GM19397 (cell line): ENCODE measurements around the gene ACOT6.
A peak's percentile ranks its signal among the peaks of the same experiment; 100 is the strongest.
"Not testable (repeated sequence)": the region's sequence is repeated elsewhere in the genome, so short reads cannot be mapped to it uniquely, and the experiment has no call there.

ENCODE experiments used
- ATAC-seq: cut with Tn5 transposase; IDR thresholded peaks from one replicate; pipeline ENCODE4 v1.9.1; 2021; ENCODE audit warnings: mild to moderate bottlenecking, moderate library complexity; ENCODE audit not compliant: unreplicated experiment

The ACOT6 gene, protein sequence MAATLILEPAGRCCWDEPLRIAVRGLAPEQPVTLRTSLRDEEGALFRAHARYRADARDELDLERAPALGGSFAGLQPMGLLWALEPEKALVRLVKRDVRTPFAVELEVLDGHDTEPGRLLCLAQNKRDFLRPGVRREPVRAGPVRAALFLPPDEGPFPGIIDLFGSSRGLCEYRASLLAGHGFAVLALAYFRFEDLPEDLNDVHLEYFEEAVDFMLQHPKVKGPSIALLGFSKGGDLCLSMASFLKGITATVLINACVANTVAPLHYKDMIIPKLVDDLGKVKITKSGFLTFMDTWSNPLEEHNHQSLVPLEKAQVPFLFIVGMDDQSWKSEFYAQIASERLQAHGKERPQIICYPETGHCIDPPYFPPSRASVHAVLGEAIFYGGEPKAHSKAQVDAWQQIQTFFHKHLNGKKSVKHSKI

DNA sequence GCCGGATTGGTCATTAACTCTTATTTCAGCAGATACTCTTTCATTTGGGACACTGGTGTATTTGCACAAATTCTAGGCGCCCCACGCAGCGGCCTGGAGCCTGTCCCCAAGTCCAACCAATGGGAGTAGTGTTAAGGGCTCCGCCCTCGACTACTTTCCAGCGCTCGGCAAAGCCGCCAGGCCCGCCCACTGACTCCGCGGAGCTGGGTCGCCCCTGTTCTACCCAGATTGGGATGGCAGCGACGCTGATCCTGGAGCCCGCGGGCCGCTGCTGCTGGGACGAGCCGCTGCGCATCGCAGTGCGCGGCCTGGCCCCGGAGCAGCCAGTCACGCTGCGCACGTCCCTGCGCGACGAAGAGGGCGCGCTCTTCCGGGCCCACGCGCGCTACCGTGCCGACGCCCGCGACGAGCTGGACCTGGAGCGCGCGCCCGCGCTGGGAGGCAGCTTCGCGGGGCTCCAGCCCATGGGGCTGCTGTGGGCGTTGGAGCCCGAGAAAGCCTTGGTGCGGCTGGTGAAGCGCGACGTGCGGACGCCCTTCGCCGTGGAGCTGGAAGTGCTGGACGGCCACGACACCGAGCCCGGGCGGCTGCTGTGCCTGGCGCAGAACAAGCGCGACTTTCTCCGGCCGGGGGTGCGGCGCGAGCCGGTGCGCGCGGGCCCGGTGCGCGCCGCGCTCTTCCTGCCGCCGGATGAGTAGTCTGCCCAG lies at the start of gene ACOT6:
Gene ACOT6, plus strand, starts transcription at position 179 of the 707 bp plus-strand sequence. Its CDS starts 55 bp downstream, at position 234.
- peak; percentile 76 for ATAC-seq

DNA sequence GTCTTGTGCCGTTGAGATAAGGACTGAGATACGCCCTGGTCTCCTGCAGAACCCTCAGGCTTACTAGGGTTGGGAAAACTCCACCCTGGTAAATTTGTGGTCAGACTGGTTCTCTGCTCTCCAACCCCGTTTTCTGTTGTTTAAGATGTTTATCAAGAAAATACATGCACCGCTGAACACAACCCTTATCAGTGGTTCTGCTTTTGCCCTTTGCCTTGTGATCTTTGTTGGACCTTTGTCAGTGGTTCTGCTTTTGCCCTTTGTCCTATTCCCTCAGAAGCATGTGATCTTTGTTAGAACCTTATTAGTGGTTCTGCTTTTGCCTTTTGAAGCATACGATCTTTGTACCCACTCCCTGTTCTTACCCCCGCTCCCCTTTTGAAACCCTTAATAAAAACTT lies 49.6 kb upstream of the ACOT6 start:
- ATAC-seq: not testable (repeated sequence)

DNA sequence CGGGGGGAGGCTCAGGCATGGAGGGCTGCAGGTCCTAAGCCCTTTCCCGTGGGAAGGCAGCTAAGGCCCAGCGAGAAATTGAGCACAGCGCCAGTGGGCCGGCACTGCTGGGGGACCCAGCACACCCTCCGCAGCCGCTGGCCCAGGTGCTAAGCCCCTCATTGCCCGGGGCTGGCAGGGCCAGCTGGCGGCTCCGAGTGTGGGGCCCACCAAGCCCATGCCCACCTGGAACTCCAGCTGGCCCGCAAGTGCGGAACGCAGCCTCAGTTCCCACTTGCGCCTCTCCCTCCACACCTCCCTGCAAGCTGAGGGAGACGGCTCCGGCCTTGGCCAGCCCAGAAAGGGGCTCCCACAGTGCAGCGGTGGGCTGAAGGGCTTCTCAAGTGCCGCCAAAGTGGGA lies 45.9 kb upstream of the ACOT6 start:
- ATAC-seq: not testable (repeated sequence)

DNA sequence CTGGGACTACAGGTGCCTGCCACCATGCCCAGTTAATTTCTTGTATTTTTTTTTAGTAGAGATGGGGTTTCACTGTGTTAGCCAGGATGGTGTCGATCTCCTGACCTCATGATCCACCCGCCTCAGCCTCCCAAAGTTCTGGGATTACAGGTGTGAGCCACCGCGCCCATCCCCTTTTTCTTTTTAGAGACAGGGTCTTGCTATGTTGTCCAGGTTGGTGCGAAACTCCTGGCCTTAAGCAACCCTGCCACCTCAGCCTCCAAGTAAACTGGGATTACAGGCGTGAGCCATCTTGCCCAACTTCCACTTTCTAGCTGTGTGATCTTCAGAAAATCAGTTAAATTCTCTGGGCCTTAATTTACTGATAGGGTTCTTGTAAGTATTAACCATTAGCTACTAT lies 45.4 kb upstream of the ACOT6 start:
- ATAC-seq: not testable (repeated sequence)

DNA sequence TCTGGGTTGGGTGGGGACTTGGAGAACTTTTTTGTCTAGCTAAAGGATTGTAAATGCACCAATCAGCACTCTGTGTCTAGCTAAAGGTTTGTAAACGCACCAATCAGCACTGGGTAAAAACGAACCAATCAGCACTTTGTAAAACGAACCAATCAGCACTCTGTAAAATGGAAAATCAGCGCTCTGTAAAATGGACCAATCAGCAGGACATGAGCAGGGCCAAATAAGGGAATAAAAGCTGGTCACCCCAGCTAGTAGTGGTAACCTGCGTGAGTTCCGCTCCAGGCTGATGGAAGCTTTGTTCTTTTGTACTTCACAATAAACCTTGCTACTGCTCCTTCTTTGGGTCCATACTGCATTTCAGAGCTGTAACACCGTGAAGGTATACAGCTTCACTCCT lies 45.0 kb upstream of the ACOT6 start:
- no peak for ATAC-seq

DNA sequence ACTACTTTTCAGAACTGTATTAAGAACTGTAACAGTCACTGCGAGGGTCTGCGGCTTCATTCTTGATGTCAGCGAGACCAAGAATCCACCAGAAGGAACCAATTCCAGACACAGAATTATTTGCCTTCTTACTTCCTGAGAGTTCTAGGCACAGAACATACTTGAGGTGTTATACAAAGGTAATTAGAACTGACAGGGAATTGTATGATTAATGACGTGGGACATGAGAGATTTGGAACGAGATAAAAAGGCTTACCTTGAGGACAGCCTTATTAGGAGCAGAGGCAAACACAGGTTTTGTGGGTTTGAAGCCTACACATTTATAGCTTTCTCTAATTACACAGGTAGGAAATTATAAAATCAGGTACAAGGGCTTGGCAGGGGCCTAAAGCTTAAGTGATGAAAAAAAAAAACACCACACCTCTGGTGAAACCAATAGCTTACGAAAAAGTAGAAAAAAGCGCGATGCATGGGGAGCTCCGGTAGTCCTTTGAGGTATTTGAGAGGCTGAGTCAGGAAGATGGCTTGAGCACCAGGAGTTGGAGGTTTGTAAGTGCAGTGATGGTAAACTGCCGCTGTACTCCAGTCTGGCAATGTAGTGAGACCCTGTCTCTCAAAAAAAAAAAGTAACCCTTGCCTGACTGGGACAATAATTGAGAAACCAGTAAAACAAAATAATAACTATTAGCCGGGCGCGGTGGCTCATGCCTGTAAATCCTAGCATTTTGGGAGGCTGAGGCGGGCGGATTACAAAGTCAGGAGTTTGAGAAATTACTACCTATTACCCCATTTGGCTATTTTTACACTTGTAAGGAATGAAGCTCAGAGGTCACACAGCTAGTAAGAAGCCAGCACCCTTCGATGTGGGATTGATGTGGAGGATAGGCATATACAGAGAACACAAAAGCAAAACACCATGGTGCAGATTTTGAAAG lies 44.1 kb upstream of the ACOT6 start:
- ATAC-seq: no peak

DNA sequence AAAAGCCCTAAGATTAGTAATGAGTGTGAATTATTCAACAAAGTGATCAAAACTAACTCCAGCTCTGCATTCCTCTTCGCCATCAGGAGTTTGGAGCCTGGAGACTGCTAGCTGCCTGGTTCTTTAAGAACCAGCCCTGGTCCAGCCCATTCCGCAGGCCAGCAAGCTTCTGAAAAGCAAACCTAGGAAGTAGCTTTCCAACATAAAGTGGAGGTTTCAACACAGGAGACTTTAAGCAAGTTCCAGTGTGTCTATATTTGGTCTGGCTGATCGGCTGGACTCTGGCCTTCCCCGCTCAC lies 43.5 kb upstream of the ACOT6 start:
- ATAC-seq: not testable (repeated sequence)

DNA sequence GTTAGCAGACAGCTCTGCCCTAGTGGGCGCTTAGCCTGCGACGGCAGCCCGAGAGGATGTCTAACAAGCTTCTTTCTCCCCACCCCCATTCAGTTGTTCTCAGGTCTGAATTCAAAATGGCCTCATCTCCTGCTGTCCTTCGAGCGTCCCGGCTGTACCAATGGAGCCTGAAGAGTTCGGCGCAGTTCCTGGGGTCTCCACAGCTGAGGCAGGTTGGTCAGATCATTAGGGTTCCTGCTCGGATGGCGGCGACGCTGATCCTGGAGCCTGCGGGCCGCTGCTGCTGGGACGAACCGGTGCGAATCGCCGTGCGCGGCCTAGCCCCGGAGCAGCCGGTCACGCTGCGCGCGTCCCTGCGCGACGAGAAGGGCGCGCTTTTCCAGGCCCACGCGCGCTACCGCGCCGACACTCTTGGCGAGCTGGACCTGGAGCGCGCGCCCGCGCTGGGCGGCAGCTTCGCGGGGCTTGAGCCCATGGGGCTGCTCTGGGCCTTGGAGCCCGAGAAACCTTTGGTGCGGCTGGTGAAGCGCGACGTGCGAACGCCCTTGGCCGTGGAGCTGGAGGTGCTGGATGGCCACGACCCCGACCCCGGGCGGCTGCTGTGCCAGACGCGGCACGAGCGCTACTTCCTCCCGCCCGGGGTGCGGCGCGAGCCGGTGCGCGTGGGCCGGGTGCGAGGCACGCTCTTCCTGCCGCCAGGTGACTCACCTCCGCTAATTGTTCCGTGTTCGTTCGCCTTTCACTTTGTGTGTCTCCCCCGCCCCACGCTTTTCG lies 42.9 kb upstream of the ACOT6 start, which contains the start of gene ACOT2:
Gene ACOT2, plus strand, starts transcription at position 29 of the 774 bp plus-strand sequence. Its CDS starts 28 bp downstream, at position 57.
- peak; percentile 71 for ATAC-seq

DNA sequence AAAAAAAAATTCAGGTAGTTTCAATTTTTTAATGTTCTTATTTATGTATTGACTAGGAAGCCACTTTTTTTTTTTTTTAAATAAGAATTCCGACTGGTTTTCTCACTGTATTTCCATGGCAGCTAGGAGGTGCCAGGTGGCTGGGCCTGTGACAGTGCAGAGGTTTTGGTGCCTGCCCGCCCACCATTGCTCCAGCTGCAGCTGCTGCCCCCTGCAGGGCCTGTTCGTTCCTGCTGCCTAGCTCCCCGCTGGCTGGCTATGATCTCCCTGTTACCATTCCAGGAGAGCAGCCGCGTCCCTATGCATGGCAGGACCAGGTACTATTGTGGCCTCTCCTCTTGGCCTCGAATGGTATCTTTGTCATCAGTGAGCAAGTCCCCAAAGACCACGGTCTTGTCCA lies 41.4 kb upstream of the ACOT6 start:
- ATAC-seq: not testable (repeated sequence)

DNA sequence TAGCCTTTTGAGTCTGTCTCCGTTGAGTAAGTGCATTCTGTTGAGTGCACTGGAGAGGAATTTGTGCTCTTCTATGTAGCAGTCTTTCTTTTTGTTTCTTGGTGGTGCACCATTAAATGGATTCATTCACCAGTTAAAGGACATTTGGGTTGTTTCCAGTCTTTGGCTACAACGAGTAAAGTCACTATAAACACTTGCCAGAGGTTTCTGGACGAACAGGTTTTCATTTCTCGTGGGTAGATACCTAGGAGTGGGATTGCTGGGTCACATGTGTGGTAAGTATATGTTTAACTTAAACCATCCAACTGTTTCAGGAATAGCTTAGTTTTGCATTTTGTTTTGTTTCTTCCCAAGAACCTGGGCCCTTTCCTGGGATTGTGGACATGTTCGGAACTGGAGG lies 39.3 kb upstream of the ACOT6 start:
- not testable (repeated sequence) for ATAC-seq

DNA sequence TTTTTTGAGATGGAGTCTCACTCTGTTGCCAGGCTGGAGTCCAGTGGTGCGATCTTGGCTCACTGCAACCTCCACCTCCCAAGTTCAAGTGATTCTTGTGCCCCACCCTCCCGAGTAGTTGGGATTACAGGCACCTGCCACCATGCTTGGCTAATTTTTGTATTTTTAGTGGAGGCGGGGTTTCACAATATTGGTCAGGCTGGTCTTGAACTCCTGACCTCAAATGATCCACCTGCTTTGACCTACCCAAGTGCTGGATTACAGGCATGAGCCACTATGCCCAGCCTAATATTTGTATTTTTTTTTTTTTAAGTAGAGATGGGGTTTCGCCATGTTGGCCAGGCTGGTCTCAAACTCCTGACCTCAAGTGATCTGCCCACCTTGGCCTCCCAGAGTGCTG lies 38.6 kb upstream of the ACOT6 start:
- ATAC-seq: not testable (repeated sequence)

DNA sequence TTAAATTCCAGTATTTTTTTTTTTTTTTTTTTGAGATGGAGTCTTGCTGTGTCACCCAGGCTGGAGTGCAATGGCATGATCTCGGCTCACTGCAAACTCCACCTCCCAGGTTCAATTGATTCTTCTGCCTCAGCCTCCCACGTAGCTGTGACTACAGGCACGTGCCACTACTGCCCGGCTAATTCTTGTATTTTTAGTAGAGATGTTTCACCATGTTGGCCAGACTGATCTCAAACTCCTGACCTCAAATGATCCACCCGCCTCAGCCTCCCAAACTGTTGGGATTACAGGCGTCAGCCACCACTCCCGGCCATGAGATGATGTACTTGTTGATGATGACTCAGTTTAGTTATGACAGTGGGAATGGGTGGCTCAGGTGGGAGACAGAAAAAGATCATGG lies 38.1 kb upstream of the ACOT6 start:
- ATAC-seq: not testable (repeated sequence)

DNA sequence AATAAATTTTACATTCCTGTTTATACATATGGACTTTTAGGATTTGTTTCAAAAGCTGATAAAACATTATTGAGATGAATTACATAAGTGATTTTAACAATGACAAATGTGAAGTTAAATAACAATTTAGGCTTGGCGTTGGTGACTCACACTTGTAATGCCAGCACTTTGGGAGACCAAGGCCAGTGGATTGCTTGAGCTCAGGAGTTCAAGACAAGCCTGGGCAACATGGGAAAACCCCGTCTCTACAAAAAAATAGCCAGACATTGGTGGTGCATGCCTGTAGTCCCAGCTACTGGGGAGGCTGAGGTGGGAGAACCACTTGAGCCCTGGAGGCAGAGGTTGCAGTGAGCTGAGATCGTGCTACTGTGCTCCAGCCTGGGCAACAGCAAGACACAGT lies 35.9 kb upstream of the ACOT6 start:
- ATAC-seq: no peak

DNA sequence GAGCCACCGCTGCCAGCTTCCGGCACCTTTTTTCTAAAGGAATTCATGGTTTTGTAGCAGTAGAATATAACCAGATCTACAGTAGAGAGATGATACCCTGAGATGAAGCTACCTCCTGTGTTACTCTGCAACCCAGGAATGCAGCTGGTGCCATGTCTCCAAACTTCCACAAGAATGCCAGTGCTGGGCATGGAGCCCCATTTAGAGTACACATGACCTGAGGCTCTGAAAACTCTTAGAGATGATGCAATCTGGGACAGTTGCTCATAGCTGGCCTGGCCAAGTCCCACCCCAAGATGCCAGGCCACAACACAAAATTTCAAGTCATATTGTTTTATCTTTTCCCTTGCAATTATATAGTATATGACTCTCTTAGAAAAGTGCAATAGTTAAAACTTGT lies 35.1 kb upstream of the ACOT6 start:
- not testable (repeated sequence) for ATAC-seq

DNA sequence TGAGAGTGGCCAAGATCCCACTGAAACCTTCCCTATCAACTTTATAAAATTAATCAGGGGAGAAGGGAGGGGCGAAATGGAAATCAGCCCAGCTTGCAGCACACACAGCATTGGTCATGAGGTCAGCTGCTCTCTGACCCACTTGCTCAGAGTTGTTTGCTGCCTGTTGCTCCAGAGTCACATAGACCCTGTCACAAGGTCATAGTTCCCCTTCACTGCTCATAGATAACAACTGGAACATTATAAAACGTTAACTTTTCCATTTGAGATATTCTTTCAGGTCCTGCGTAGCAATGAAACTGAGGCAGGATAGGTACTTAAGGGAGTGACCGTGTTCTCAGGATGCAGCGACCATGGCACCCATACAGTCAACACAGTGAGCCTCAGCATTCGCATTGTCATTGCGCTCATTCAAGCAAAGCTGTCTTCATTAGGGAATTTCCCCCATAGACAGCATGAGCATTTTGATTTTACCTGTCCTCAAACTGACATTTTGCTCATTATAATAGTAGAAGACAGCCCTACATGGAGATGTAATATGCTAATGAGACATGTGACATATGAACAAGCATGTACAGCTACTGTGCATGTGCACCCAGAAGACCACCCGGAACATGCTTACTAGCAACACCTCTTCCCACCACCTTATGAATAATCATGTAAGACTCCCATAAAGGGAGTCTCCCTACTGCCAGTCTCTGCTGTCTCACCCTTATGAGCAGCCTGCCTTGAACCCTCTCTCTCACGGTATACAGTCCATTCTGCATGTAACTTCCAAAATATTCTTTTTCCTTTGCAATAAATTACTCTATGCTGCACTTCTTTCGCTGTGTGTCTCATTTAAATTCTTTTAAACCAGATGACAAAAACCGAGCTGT lies 30.0 kb upstream of the ACOT6 start:
- not testable (repeated sequence) for ATAC-seq

DNA sequence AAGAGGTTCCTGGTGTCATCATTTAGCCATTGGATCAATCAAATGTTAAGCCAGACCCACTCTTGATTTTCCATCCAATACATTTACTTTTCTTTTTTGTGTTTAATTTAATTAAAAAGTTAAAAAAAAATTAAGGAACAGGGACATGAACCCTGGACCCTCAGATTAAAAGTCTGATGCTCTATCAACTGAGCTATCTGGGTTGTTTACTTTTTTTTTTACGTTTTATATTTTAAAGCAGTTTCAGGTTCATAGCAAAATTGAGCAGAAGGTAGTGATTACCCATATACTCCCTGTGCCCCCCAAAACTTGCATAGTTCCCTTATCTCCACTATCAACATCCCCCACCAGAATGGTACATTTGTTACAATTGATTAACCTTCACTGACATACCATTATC lies 23.6 kb upstream of the ACOT6 start:
- no peak for ATAC-seq

DNA sequence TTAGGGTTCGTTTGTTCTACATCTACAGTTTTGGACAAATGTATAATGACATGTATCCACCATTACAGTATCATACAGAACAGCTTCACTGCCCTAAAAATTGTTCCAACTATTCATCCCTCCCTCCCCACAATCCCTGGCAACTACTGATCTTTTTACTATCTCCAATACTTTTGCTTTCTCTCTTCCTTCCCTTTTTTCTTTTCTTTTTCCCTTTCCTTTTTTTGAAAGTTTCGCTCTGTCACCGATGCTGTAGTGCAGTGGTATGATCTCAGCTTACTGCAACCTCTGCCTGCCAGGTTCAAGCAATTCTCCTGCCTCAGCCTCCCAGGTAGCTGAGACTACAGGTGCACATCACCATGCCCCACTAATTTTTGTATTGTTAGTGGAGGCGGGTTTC lies 23.2 kb upstream of the ACOT6 start:
- no peak for ATAC-seq

DNA sequence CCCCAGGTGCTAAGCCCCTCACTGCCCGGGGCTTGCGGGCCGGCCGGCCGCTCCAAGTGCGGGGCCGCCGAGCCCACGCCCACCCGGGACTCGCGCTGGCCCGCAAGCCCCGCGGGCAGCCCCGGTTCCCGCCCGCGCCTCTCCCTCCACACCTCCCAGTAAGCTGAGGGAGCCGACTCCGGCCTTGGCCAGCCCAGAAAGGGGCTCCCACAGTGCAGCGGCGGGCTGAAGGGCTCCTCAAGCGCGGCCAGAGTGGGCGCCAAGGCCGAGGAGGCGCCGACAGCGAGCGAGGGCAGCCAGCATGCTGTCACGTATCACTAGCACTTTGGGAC lies 21.7 kb upstream of the ACOT6 start:
- not testable (repeated sequence) for ATAC-seq

DNA sequence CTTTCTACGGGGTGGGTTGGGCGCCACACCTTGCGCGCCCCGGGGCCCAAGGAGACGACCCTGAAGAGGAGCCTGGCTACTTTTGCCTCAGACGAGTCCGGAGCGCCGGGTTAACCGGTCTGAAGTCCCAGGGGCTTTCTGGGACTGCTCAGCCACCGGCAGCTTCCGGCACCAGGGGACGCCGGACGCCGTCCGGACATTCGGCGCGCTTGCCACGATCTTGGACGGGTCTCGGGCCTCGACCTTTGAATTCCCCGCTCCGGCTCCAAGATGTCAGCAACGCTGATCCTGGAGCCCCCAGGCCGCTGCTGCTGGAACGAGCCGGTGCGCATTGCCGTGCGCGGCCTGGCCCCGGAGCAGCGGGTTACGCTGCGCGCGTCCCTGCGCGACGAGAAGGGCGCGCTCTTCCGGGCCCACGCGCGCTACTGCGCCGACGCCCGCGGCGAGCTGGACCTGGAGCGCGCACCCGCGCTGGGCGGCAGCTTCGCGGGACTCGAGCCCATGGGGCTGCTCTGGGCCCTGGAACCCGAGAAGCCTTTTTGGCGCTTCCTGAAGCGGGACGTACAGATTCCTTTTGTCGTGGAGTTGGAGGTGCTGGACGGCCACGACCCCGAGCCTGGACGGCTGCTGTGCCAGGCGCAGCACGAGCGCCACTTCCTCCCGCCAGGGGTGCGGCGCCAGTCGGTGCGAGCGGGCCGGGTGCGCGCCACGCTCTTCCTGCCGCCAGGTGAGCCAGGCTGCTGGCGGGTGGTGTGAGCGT lies 20.4 kb upstream of the ACOT6 start, which contains the start of gene ACOT4:
Gene ACOT4, plus strand, starts transcription at position 184 of the 760 bp plus-strand sequence. Its CDS starts 87 bp downstream, at position 271.
- ATAC-seq: peak; percentile 57
